Pancreas (tissue), 10 donors: Measurements from ENCODE around the gene RPAP3. TPM values are rescaled to one million over a fixed set of nuclear protein-coding genes. Genes with fewer than 3 reads are reported as not detected.

ENCODE experiments used
- ATAC-seq, 4 donors: fragments of 200-7000 bp; cut with Tn5 transposase; one replicate each; pipeline versions ENCODE4 v1.8.0 to v1.9.1; 2020; ENCODE audit warnings: mild to moderate bottlenecking in 4 of 4, moderate library complexity in 4 of 4
- DNase-seq, 6 donors: peaks; one replicate each; pipeline ENCODE4 v3.0.0-alpha.2; 2020
- FAIRE-seq: peaks from 2 replicates; lab custom pipeline; 2012; peaks lifted over from hg19 to GRCh38; lab: Jason Lieb, UNC
- H3K27ac ChIP-seq, 4 donors: fragments of 200-600 bp; sonication (generic); 1 replicate in 3 of 4; 2 replicates in 1 of 4; pipeline versions ENCODE4 v1.5.0 to v1.8.0; 2020
- H3K27me3 ChIP-seq, 4 donors: fragments of 200-600 bp; one replicate each; pipeline ENCODE4 v1.8.0; 2021
- H3K36me3 ChIP-seq, 3 donors: fragments of 200-600 bp; sonication (generic) in 1 of 3; one replicate each; pipeline versions ENCODE4 v1.5.0 to v1.8.0; 2020 to 2021
- H3K4me1 ChIP-seq, 3 donors: fragments of 200-600 bp; one replicate each; pipeline ENCODE4 v1.8.0; 2021
- H3K4me3 ChIP-seq, 4 donors: fragments of 200-600 bp; sonication (generic) in 2 of 4; one replicate each; pipeline versions ENCODE4 v1.5.0 to v1.8.0; 2020 to 2021
- H3K9me3 ChIP-seq, 4 donors: fragments of 200-600 bp; one replicate each; pipeline ENCODE4 v1.8.0; 2021
- CTCF ChIP-seq, 4 donors: fragments of 200-600 bp; sonication (generic) in 3 of 4; IDR thresholded peaks; one replicate each; pipeline versions ENCODE4 v1.5.0 to v1.8.0; 2021; ENCODE audit warnings: antibody characterized with exemption in 4 of 4
- intact Hi-C, 3 donors: fragments of 100-400 bp; cut with DNase I; formaldehyde crosslinking; loops; one replicate each; pipeline versions ENCODE4 v1.11.1 to v1.14.2; 2022
- polyA plus RNA-seq, 2 donors: library from polyadenylated mRNA; stranded (reverse); fragments of 200-250 nt; gene quantifications; one replicate each; pipeline ENCODE4 v1.2.3, GENCODE V29; 2013
- total RNA-seq, 6 donors: library from RNA; stranded (reverse); fragmentation: NEBNext Ultra II Directional in 4 of 6; extraction: Animal tissue kit (Norgen Biotek cat#: 25700) in 4 of 6; gene quantifications; one replicate each; pipeline versions ENCODE4 v1.2.1 to v1.2.4, GENCODE V29; 2021 to 2023
- donor health status: healthy with polysubstance abuse.
- donor health status: DM: no; HTN: no; CAD: no; lungs with moderate emphysema.
- donor health status: DM: no; HTN: no; CAD: no.
- donor health status: control.
- donor health status: control.
- donor health status: Bipolar disorder and iron deficiency.
- donor health status: DM: yes; HTN: yes; CAD: no.
- donor health status: DM: no; HTN: no; CAD: no.
- donor health status: DM: no; HTN: no; CAD: no.
- donor health status: DM: yes; HTN: yes; CAD: no.

Gene RPAP3
- total and polyA plus RNA-seq, 8 donors = 3.3 to 12.1 (median 8.9) TPM

- no peak overlapping the region for H3K4me3 ChIP-seq
- FAIRE-seq (no peak), ATAC-seq (no peak), DNase-seq (no peak)
- no peak overlapping the region for H3K27ac ChIP-seq
- no peaks in the 10 kb centered on the region for H3K27me3 ChIP-seq
- no peaks in the 10 kb centered on the region for H3K36me3 ChIP-seq
- H3K9me3 ChIP-seq = no peaks in the 10 kb centered on the region
- H3K4me1 ChIP-seq = no peaks in the 10 kb centered on the region
- no peak for TF ChIP-seq CTCF (IDR thresholded peaks at IDR 0.05)
- intact Hi-C loops = no loop called here
These were observed 93.9 kb downstream of the RPAP3 start for GRCh38 chr12:47611906-47612305.

Other genes starting within 250 kb of the RPAP3 start
- under 1 TPM in 1 of 6 donors, not detected in 5; 0.20 TPM for gene ENDOU, start 19.5 kb upstream of the RPAP3 start, total RNA-seq
- under 1 TPM; 0.11 to 0.23 TPM for gene ENDOU, start 19.5 kb upstream of the RPAP3 start, polyA plus RNA-seq
- 1 to 10 TPM; 2.5 to 6.7 (median 5.0) TPM for gene RAPGEF3, start 52.9 kb upstream of the RPAP3 start, total RNA-seq
- gene RAPGEF3, start 52.9 kb upstream of the RPAP3 start, polyA plus RNA-seq = 10 to 100 TPM; 51.4 to 54.4 TPM
- 10 to 100 TPM; 12.2 to 17.2 (median 13.9) TPM for gene SLC48A1, start 67.2 kb upstream of the RPAP3 start, total RNA-seq
- 10 to 100 TPM; 12.4 to 14.2 TPM for gene SLC48A1, start 67.2 kb upstream of the RPAP3 start, polyA plus RNA-seq
- gene HDAC7, start 113.9 kb upstream of the RPAP3 start, total RNA-seq = 10 to 100 TPM; 17.9 to 45.5 (median 20.1) TPM
- gene HDAC7, start 113.9 kb upstream of the RPAP3 start, polyA plus RNA-seq = 10 to 100 TPM; 36.6 to 48.1 TPM
- gene VDR, start 199.0 kb upstream of the RPAP3 start, total RNA-seq = 1 to 10 TPM; 1.3 to 5.5 (median 3.5) TPM
- gene VDR, start 199.0 kb upstream of the RPAP3 start, polyA plus RNA-seq = 1 to 10 TPM; 1.2 to 1.7 TPM